DOHH2 (cell line): Measurements from ENCODE around the gene SURF2.

Experiments used
- H3F3A ChIP-seq: fragments of 200-600 bp; sonication (generic), shearing (Covaris generic); 2 replicates; pipeline ENCODE4 v1.6.0; 2016; ENCODE audit warnings: antibody characterized with exemption, mild to moderate bottlenecking; ENCODE audit not compliant: control insufficient read depth, insufficient read depth
- H3K27ac ChIP-seq: fragments of 200-600 bp; sonication (generic); 2 replicates; pipeline ENCODE4 v1.5.1; 2014; ENCODE audit warnings: low read depth, mild to moderate bottlenecking, low read length, moderate library complexity
- H3K27me3 ChIP-seq: fragments of 200-600 bp; sonication (generic); 2 replicates; pipeline ENCODE4 v1.6.1; 2014; ENCODE audit warnings: mild to moderate bottlenecking, low read length, mixed read lengths; ENCODE audit not compliant: control insufficient read depth
- H3K36me3 ChIP-seq: fragments of 200-600 bp; sonication (generic); 2 replicates; pipeline ENCODE4 v1.6.1; 2014; ENCODE audit warnings: mild to moderate bottlenecking, low read length, moderate library complexity, mixed read lengths; ENCODE audit not compliant: control insufficient read depth
- H3K4me1 ChIP-seq: fragments of 200-600 bp; sonication (generic); 2 replicates; pipeline ENCODE4 v1.6.1; 2014; ENCODE audit warnings: mild to moderate bottlenecking, low read length, mixed read lengths; ENCODE audit not compliant: control insufficient read depth
- H3K4me2 ChIP-seq: fragments of 200-600 bp; sonication (generic); 2 replicates; pipeline ENCODE4 v1.6.0; 2014; ENCODE audit warnings: mild to moderate bottlenecking, low read length, moderate library complexity
- H3K4me3 ChIP-seq: fragments of 200-600 bp; sonication (generic); 2 replicates; pipeline ENCODE4 v1.5.1; 2014; ENCODE audit warnings: mild to moderate bottlenecking, low read length, mixed read lengths
- H3K79me2 ChIP-seq: fragments of 200-600 bp; sonication (generic); 2 replicates; pipeline ENCODE4 v1.6.1; 2014; ENCODE audit warnings: mild to moderate bottlenecking, low read length, mixed read lengths; ENCODE audit not compliant: control insufficient read depth
- H3K9me2 ChIP-seq: fragments of 200-600 bp; sonication (generic); replicated peaks from 2 replicates; pipeline ENCODE4 v1.6.1; 2014; ENCODE audit warnings: mild to moderate bottlenecking, low read length, mixed read lengths; ENCODE audit not compliant: control insufficient read depth
- H3K9me3 ChIP-seq: fragments of 200-600 bp; sonication (generic); 2 replicates; pipeline ENCODE4 v1.6.1; 2014; ENCODE audit warnings: antibody characterized with exemption, low read length, mixed read lengths; ENCODE audit not compliant: control insufficient read depth, insufficient read depth
- H4K20me1 ChIP-seq: fragments of 200-600 bp; sonication (generic); 2 replicates; pipeline ENCODE4 v1.6.0; 2014; ENCODE audit warnings: low read depth, mild to moderate bottlenecking, antibody characterized with exemption, low read length, moderate library complexity; ENCODE audit not compliant: control insufficient read depth, insufficient read depth
- CTCF ChIP-seq: fragments of 200-600 bp; sonication (generic); IDR thresholded peaks from one replicate; pipeline ENCODE4 v1.5.1; 2014; ENCODE audit warnings: antibody characterized with exemption, mild to moderate bottlenecking, low read depth, low read length; ENCODE audit not compliant: poor library complexity, severe bottlenecking
- EZH2phosphoT487 ChIP-seq: fragments of 200-600 bp; sonication (generic); IDR thresholded peaks from 2 replicates; pipeline ENCODE4 v1.6.1; 2017; ENCODE audit warnings: borderline replicate concordance, mild to moderate bottlenecking, antibody characterized with exemption, low read length, moderate library complexity, mixed read lengths

Gene SURF2

DNA sequence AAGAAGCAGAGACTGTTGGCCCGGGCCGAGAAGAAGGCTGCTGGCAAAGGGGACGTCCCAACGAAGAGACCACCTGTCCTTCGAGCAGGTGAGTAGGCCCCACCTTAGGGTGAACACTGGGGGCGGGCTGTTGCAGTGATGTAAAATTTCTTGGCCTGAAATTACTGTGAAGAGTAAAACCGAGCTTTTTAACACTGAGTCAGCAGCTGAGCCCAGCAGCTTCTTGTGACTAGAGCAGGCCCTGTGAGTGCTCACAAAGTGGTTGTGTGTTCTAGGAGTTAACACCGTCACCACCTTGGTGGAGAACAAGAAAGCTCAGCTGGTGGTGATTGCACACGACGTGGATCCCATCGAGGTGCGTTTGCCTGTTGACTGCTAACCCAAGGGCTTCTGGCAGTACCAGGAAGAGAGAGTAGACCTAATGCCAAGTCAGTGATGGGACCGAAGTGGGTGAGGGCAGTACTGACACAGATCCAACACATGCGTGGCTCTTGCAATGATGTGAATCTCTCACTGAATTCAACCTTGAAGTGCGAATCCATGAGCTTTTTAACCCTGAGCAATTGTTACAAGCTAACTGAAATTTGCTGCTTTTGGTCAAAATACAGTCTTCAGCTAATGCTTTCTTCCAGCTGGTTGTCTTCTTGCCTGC lies 6.3 kb upstream of the SURF2 start:
- Histone ChIP-seq H3K4me1 (peaks cover 40% of the 10 kb centered on the region), H3K4me3 (peak overlapping the region; percentile 83), H3K9me2 (no peaks in the 10 kb centered on the region), H3K4me2 (peak overlapping the region; percentile 98), H3K36me3 (peaks cover 73% of the 10 kb centered on the region), H3F3A (peaks cover 66% of the 10 kb centered on the region), H3K27ac (no peak overlapping the region), H3K9me3 (no peaks in the 10 kb centered on the region), H3K79me2 (peaks cover 61% of the 10 kb centered on the region), H4K20me1 (peaks cover 16% of the 10 kb centered on the region; the same call in 1 of the 2 replicates), H3K27me3 (no peaks in the 10 kb centered on the region)
- TF ChIP-seq CTCF (no peak), EZH2phosphoT487 (no peak)

- H4K20me1 ChIP-seq = peaks cover 16% of the 10 kb centered on the region; the same call in 1 of the 2 replicates
- no peak overlapping the region for H3K4me2 ChIP-seq
- H3K4me1 ChIP-seq = peaks cover 42% of the 10 kb centered on the region
- TF ChIP-seq EZH2phosphoT487 (no peak), CTCF (no peak)
- peaks cover 57% of the 10 kb centered on the region for H3K79me2 ChIP-seq
- H3K9me3 ChIP-seq = no peaks in the 10 kb centered on the region
- H3K4me3 ChIP-seq = no peak overlapping the region
- H3K36me3 ChIP-seq = peaks cover 58% of the 10 kb centered on the region
- peaks cover 74% of the 10 kb centered on the region for H3F3A ChIP-seq
- H3K27ac ChIP-seq = no peak overlapping the region
- H3K9me2 ChIP-seq = no peaks in the 10 kb centered on the region
- no peaks in the 10 kb centered on the region for H3K27me3 ChIP-seq
These were observed 4.8 kb upstream of the SURF2 start for GRCh38 chr9:133351526-133351907.

- Histone ChIP-seq H3K9me3 (no peaks in the 10 kb centered on the region), H3K4me2 (no peak overlapping the region), H4K20me1 (peaks cover 16% of the 10 kb centered on the region; the same call in 1 of the 2 replicates), H3K9me2 (no peaks in the 10 kb centered on the region), H3K36me3 (peaks cover 58% of the 10 kb centered on the region), H3K27me3 (no peaks in the 10 kb centered on the region), H3K4me3 (no peak overlapping the region), H3K79me2 (peaks cover 57% of the 10 kb centered on the region), H3K4me1 (peaks cover 42% of the 10 kb centered on the region), H3K27ac (0 out of 2 replicates have a peak overlapping the region, but pooled peaks have one; percentile 19), H3F3A (peaks cover 74% of the 10 kb centered on the region)
- TF ChIP-seq CTCF (peak; percentile 84), EZH2phosphoT487 (no peak)
These were observed 4.3 kb upstream of the SURF2 start for GRCh38 chr9:133351908-133352634.
